ENCODE measurements around the gene CLIC1.

DNA sequence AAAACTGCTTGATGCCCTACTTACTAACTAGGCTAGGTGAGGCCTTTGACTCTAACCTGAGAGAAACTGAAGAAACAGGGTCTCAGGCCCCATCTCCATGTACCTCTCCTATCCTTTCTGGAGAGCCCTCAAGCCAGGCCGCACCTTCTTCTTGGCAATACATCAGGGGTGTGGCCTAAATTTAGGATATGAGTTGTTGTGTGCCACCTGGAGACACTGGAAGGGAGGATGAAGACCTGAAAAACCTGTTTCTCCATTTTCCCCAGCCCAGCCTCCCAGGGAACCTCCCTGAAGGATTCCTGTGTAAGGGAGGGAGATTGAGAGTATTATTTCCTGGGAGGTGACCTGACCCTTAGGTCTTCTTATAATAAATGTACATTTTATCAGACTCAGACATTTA is 18.1 kb downstream of the CLIC1 start:
- no peak for TF ChIP-seq EZH2 (IDR thresholded peaks at IDR 0.05; ENCODE audit: borderline replicate concordance)
- TF ChIP-seq, protein P1, sequence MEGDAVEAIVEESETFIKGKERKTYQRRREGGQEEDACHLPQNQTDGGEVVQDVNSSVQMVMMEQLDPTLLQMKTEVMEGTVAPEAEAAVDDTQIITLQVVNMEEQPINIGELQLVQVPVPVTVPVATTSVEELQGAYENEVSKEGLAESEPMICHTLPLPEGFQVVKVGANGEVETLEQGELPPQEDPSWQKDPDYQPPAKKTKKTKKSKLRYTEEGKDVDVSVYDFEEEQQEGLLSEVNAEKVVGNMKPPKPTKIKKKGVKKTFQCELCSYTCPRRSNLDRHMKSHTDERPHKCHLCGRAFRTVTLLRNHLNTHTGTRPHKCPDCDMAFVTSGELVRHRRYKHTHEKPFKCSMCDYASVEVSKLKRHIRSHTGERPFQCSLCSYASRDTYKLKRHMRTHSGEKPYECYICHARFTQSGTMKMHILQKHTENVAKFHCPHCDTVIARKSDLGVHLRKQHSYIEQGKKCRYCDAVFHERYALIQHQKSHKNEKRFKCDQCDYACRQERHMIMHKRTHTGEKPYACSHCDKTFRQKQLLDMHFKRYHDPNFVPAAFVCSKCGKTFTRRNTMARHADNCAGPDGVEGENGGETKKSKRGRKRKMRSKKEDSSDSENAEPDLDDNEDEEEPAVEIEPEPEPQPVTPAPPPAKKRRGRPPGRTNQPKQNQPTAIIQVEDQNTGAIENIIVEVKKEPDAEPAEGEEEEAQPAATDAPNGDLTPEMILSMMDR (IDR thresholded peaks at IDR 0.05; ENCODE audit: poor library complexity) = no peak
- TF ChIP-seq EZH2phosphoT487 (IDR thresholded peaks at IDR 0.05; ENCODE audit: low read depth, severe bottlenecking, unreplicated experiment) = no peak
